B cell (primary cell): ENCODE results near the gene DPT. TPM values are rescaled to one million over a fixed set of nuclear protein-coding genes. Genes with fewer than 3 reads are reported as not detected.

ENCODE experiments used
- ATAC-seq: fragments of 200-7000 bp; cut with Tn5 transposase; one replicate; pipeline ENCODE4 v1.10.0; 2021; ENCODE audit warnings: low read depth, mild to moderate bottlenecking, moderate number of reproducible peaks, moderate library complexity
- CTCF ChIA-PET: fragments of 350-600 bp; sonication (Branson Sonifier 250); formaldehyde crosslinking; loops from one replicate; lab custom pipeline; 2021; ENCODE audit warnings: antibody characterized with exemption, inconsistent platforms; lab: Charles Lee
- POLR2A ChIA-PET: fragments of 350-600 bp; sonication (Branson Sonifier 250); formaldehyde crosslinking; loops from one replicate; lab custom pipeline; 2021; ENCODE audit warnings: antibody characterized with exemption; lab: Charles Lee
- DNase-seq: peaks from one replicate; pipeline ENCODE4 v3.0.0; 2013
- H2AFZ ChIP-seq: 2 replicates; pipeline ENCODE4 v1.6.1; 2012; ENCODE audit warnings: mild to moderate bottlenecking, low read depth, low read length; ENCODE audit not compliant: insufficient read depth, poor library complexity, severe bottlenecking
- H3K27ac ChIP-seq, 2 donors: 1 replicate in 1 of 2; 2 replicates in 1 of 2; pipeline ENCODE4 v1.5.1; 2012 to 2013; ENCODE audit warnings: low read length in 2 of 2, mild to moderate bottlenecking in 2 of 2, moderate library complexity in 1 of 2
- H3K27me3 ChIP-seq, 4 experiments: fragments of 200-600 bp in 1 of 4; sonication (generic) in 1 of 4; replicated peaks in 1 of 4; 1 replicate in 2 of 4; 2 replicates in 2 of 4; pipeline versions ENCODE4 v1.6.1 to v1.7.0; 2013 to 2016; ENCODE audit warnings: low read length in 3 of 4, mild to moderate bottlenecking in 2 of 4, mixed read lengths in 1 of 4, moderate library complexity in 1 of 4; ENCODE audit not compliant: insufficient read depth in 4 of 4, control insufficient read depth in 3 of 4; ENCODE audit errors: control extremely low read depth in 1 of 4
- H3K36me3 ChIP-seq, 2 experiments: replicated peaks in 1 of 2; 1 replicate in 1 of 2; 2 replicates in 1 of 2; pipeline versions ENCODE4 v1.6.1 to v1.7.1; 2013; ENCODE audit warnings: low read length in 1 of 2; ENCODE audit not compliant: insufficient read depth in 2 of 2, control insufficient read depth in 1 of 2; ENCODE audit errors: control extremely low read depth in 1 of 2, extremely low read depth in 1 of 2
- H3K4me1 ChIP-seq, 2 donors: fragments of 200-600 bp in 1 of 2; sonication (generic) in 1 of 2; 1 replicate in 1 of 2; 2 replicates in 1 of 2; pipeline versions ENCODE4 v1.5.1 to v1.6.1; 2013 to 2017; ENCODE audit warnings: low read length in 2 of 2; ENCODE audit not compliant: control insufficient read depth in 2 of 2, insufficient read depth in 2 of 2
- H3K4me2 ChIP-seq: replicated peaks from 2 replicates; pipeline ENCODE3; 2012; ENCODE audit warnings: mild to moderate bottlenecking, low read depth, low read length; ENCODE audit not compliant: poor library complexity, severe bottlenecking
- H3K4me3 ChIP-seq, 5 experiments: fragments of 200-600 bp in 1 of 5; sonication (generic) in 1 of 5; 1 replicate in 3 of 5; 2 replicates in 2 of 5; pipeline versions ENCODE4 v1.5.1 to v1.7.0; 2011 to 2016; ENCODE audit warnings: low read length in 4 of 5, mild to moderate bottlenecking in 4 of 5, low read depth in 2 of 5, control low read depth in 1 of 5, moderate library complexity in 1 of 5; ENCODE audit not compliant: insufficient read depth in 1 of 5; ENCODE audit errors: control extremely low read depth in 1 of 5, extremely low read depth in 1 of 5
- H3K79me2 ChIP-seq: fragments of 200-600 bp; sonication (generic); one replicate; pipeline ENCODE4 v1.6.0; 2016; ENCODE audit warnings: low read length; ENCODE audit not compliant: control insufficient read depth, insufficient read depth
- H3K9ac ChIP-seq: fragments of 200-600 bp; sonication (generic); 2 replicates; pipeline ENCODE4 v1.6.1; 2017; ENCODE audit warnings: mild to moderate bottlenecking, low read length, moderate library complexity
- H3K9me3 ChIP-seq, 3 donors: one replicate each; pipeline versions ENCODE4 v1.6.1 to v1.7.1; 2013; ENCODE audit warnings: low read length in 2 of 3; ENCODE audit not compliant: control insufficient read depth in 2 of 3, insufficient read depth in 1 of 3; ENCODE audit errors: control extremely low read depth in 1 of 3
- H4K20me1 ChIP-seq: 2 replicates; pipeline ENCODE4 v1.6.0; 2012; ENCODE audit warnings: mild to moderate bottlenecking, low read length; ENCODE audit not compliant: insufficient read depth, control insufficient read depth, poor library complexity, severe bottlenecking
- H3K27ac Mint-ChIP-seq: one replicate; pipeline ENCODE4 v1.8.0; 2021; ENCODE audit warnings: mixed read lengths
- H3K27me3 Mint-ChIP-seq: one replicate; pipeline ENCODE4 v1.8.0; 2021; ENCODE audit warnings: mixed read lengths
- H3K4me1 Mint-ChIP-seq: one replicate; pipeline ENCODE4 v1.8.0; 2021; ENCODE audit warnings: mixed read lengths
- H3K4me3 Mint-ChIP-seq: one replicate; pipeline ENCODE4 v1.8.0; 2021; ENCODE audit warnings: mixed read lengths
- H3K9me3 Mint-ChIP-seq: one replicate; pipeline ENCODE4 v1.8.0; 2022; ENCODE audit warnings: mixed read lengths; ENCODE audit not compliant: insufficient read depth
- CTCF ChIP-seq: fragments of 200-600 bp; IDR thresholded peaks from one replicate; pipeline ENCODE4 v1.8.0; 2022; ENCODE audit warnings: antibody characterized with exemption, mild to moderate bottlenecking
- EZH2 ChIP-seq: IDR thresholded peaks from 2 replicates; pipeline ENCODE4 v1.6.1; 2012; ENCODE audit warnings: borderline replicate concordance, low read depth, mild to moderate bottlenecking, moderate library complexity, low read length; ENCODE audit not compliant: insufficient read depth, poor library complexity, severe bottlenecking
- WGBS: methylation state at CpG from one replicate; pipeline ENCODE4 v1.1.5; 2013; ENCODE audit warnings: missing lambda C conversion rate; ENCODE audit not compliant: insufficient coverage; 5-methylcytosine and 5-hydroxymethylcytosine counted together
- intact Hi-C: fragments of 100-400 bp; cut with micrococcal nuclease; formaldehyde crosslinking; loops from one replicate; pipeline ENCODE4 v1.10.0; 2022
- polyA plus RNA-seq: library from polyadenylated mRNA; depleted of rRNA; stranded (reverse); fragments of >200 nt; gene quantifications from 2 replicates; pipeline ENCODE4 v1.2.3, GENCODE V29; 2012
- total RNA-seq, 2 donors: library from RNA; stranded (reverse); fragments of 120-200 nt in 1 of 2; gene quantifications; 1 replicate in 1 of 2; 2 replicates in 1 of 2; pipeline versions ENCODE4 v1.2.3 to v1.2.4, GENCODE V29; 2013 to 2022

Gene DPT
- total and polyA plus RNA-seq, 2 donors (not counting 1 experiment from before 2014, with no cell fraction given) = not detected

DNA sequence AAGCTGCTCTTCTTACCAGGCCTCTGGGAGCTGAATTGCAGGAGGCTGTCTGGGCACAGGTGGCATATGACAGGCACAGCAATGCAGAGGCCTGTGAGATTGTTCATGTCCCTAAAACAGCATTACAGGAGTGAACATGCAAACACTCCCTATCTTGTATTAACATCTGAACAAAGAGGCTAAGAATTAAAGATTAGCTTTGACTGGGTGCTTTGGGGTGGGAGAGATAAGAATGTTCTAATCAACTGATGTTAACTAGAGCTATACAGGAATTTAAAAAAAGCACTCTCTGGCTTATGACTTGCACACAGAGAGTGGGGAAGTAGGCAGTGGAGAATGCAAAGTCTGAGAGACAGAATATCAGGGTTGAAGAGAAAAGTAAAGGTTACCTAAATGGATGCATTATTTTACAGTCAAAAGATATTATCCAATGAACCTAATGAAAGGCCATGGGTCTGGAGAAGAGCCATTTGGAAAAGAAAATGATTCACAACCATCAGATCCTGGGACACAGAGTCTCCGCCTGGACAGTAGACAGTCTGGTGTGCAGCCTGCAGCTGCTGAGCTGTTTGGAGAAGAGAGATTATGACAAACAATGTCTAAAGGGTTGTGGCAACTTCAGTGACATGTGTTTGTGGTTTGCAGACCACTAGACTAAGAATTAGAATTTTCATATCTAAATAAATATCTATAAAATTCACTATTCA, 20.2 kb downstream of the DPT start:
- H3K27ac ChIP-seq = no peak overlapping the region
- intact Hi-C loops = no loop called here
- Mint-ChIP-seq H3K4me3 (no peak overlapping the region), H3K9me3 (no peaks in the 10 kb centered on the region), H3K4me1 (no peaks in the 10 kb centered on the region), H3K27me3 (peaks cover 12% of the 10 kb centered on the region), H3K27ac (no peak overlapping the region)
- no peak overlapping the region for H2AFZ ChIP-seq
- H3K4me3 ChIP-seq = no peak overlapping the region
- no peak for ATAC-seq
- ChIA-PET CTCF (no interaction called here), POLR2A (no interaction called here)
- H3K4me2 ChIP-seq = no peak overlapping the region
- no peak for TF ChIP-seq EZH2
- no peak for TF ChIP-seq CTCF
- H3K79me2 ChIP-seq = no peaks in the 10 kb centered on the region
- no peaks in the 10 kb centered on the region for H3K9me3 ChIP-seq
- no CpG with 5 or more reads among the region's 1 CpG for WGBS
- H3K9ac ChIP-seq = no peak overlapping the region
- H3K36me3 ChIP-seq = no peaks in the 10 kb centered on the region
- no peaks in the 10 kb centered on the region for H3K27me3 ChIP-seq
- no peaks in the 10 kb centered on the region for H3K4me1 ChIP-seq
- no peak for DNase-seq
- no peaks in the 10 kb centered on the region for H4K20me1 ChIP-seq

GRCh38 chr1:168706391-168706992, 22.5 kb downstream of the DPT start:
- CTCF ChIA-PET = no interaction called here
- Mint-ChIP-seq H3K9me3 (no peaks in the 10 kb centered on the region), H3K4me1 (no peaks in the 10 kb centered on the region), H3K4me3 (no peak overlapping the region), H3K27ac (no peak overlapping the region), H3K27me3 (peaks cover 22% of the 10 kb centered on the region)
- intact Hi-C loops = no loop called here
- no peaks in the 10 kb centered on the region for H3K27me3 ChIP-seq
- no peak overlapping the region for H3K4me3 ChIP-seq
- no peaks in the 10 kb centered on the region for H4K20me1 ChIP-seq
- no peak overlapping the region for H3K4me2 ChIP-seq
- no peak overlapping the region for H2AFZ ChIP-seq
- POLR2A ChIA-PET = no interaction called here
- no peaks in the 10 kb centered on the region for H3K9me3 ChIP-seq
- H3K79me2 ChIP-seq = no peaks in the 10 kb centered on the region
- H3K27ac ChIP-seq = no peak overlapping the region
- no peak for TF ChIP-seq CTCF
- ATAC-seq (no peak), DNase-seq (no peak)
- WGBS = 60% methylated on average over 1 of the region's 3 CpGs
- no peak overlapping the region for H3K9ac ChIP-seq
- H3K36me3 ChIP-seq = no peaks in the 10 kb centered on the region
- H3K4me1 ChIP-seq = no peaks in the 10 kb centered on the region
